HCT116 (cell line): ENCODE data around the gene PCDH9.

Experiments
- POLR2AphosphoS5 ChIP-seq: IDR thresholded peaks from 2 replicates; pipeline ENCODE4 v1.6.1; 2011; ENCODE audit warnings: mild to moderate bottlenecking, low read depth, low read length, moderate library complexity
- RAD21 ChIP-seq: IDR thresholded peaks from 2 replicates; pipeline ENCODE4 v1.6.1; 2012; ENCODE audit warnings: low read depth, mild to moderate bottlenecking
- SP1 ChIP-seq: IDR thresholded peaks from 2 replicates; pipeline ENCODE4 v1.6.1; 2012; ENCODE audit warnings: low read depth
- TF ChIP-seq, protein P1 (sequence below), 3 experiments: fragments of 200-600 bp in 1 of 3; sonication (generic) in 1 of 3; IDR thresholded peaks in 2 of 3; conservative IDR thresholded peaks in 1 of 3; 2 replicates each; pipeline ENCODE4 v1.5.1; 2012 to 2017; ENCODE audit warnings: low read depth in 2 of 3, low read length in 2 of 3, antibody characterized with exemption in 1 of 3, borderline replicate concordance in 1 of 3, control low read depth in 1 of 3, mild to moderate bottlenecking in 1 of 3, mixed read lengths in 1 of 3, mixed run types in 1 of 3, moderate library complexity in 1 of 3; ENCODE audit not compliant: insufficient read depth in 1 of 3

DNA sequence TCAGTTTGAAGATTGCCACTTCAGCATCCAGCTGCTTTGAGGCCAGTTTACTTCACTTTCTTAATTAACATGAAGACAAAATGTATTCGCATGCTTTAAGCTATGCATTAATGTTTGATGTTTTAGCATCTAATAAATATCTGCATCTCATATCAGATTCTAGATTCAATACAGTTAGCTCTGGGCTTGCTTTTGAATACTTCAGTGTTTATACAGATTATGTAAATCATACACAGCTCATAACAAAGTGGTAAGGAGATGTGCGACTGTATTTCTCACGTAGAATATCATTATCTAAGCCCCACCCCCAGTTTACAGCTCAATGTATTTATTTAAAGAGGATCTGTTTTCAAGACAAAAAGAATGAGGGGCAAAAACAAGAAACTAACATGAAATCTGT is 770.5 kb downstream of the PCDH9 start:
- no peak for TF ChIP-seq RAD21
- TF ChIP-seq, protein P1, sequence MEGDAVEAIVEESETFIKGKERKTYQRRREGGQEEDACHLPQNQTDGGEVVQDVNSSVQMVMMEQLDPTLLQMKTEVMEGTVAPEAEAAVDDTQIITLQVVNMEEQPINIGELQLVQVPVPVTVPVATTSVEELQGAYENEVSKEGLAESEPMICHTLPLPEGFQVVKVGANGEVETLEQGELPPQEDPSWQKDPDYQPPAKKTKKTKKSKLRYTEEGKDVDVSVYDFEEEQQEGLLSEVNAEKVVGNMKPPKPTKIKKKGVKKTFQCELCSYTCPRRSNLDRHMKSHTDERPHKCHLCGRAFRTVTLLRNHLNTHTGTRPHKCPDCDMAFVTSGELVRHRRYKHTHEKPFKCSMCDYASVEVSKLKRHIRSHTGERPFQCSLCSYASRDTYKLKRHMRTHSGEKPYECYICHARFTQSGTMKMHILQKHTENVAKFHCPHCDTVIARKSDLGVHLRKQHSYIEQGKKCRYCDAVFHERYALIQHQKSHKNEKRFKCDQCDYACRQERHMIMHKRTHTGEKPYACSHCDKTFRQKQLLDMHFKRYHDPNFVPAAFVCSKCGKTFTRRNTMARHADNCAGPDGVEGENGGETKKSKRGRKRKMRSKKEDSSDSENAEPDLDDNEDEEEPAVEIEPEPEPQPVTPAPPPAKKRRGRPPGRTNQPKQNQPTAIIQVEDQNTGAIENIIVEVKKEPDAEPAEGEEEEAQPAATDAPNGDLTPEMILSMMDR (IDR thresholded peaks at IDR 0.05 in 2 of 3, conservative IDR thresholded peaks at IDR 0.05 in 1 of 3; ENCODE audit: borderline replicate concordance in 1 of 3, insufficient read depth in 1 of 3, low read depth in 2 of 3, low read length in 2 of 3) = no peak
- no peak for TF ChIP-seq SP1
- no peak for TF ChIP-seq POLR2AphosphoS5
